NB4 (cell line): Measurements from ENCODE around the gene PPP1R3G.

Experiments used
- CTCF ChIP-seq: IDR thresholded peaks from one replicate; pipeline ENCODE4 v1.5.1; 2012; ENCODE audit warnings: low read depth, low read length
- MAX ChIP-seq: IDR thresholded peaks from 2 replicates; pipeline ENCODE4 v1.6.1; 2011; ENCODE audit warnings: low read depth, low read length

GRCh38 chr6:5072440-5072839 lies 12.7 kb upstream of the PPP1R3G start:
- TF ChIP-seq CTCF (no peak), MAX (no peak)
